KOPT-K1 (cell line): ENCODE measurements around the gene C14orf93.
"Not testable (repeated sequence)": the region's sequence is repeated elsewhere in the genome, so short reads cannot be mapped to it uniquely, and the experiment has no call there.

Source experiments
- H3K27ac ChIP-seq: fragments of 200-600 bp; sonication (generic); 2 replicates; pipeline ENCODE4 v1.5.1; 2016; ENCODE audit warnings: antibody characterized with exemption, mild to moderate bottlenecking, low read depth, low read length; ENCODE audit not compliant: poor library complexity, severe bottlenecking
- H3K36me3 ChIP-seq: fragments of 200-600 bp; sonication (generic); 2 replicates; pipeline ENCODE4 v1.5.1; 2017; ENCODE audit warnings: antibody characterized with exemption, mild to moderate bottlenecking, low read length, moderate library complexity; ENCODE audit not compliant: insufficient read depth
- H3K9me3 ChIP-seq: fragments of 200-600 bp; sonication (generic); 2 replicates; pipeline ENCODE4 v1.5.1; 2017; ENCODE audit warnings: antibody characterized with exemption, low read length, mild to moderate bottlenecking; ENCODE audit not compliant: insufficient read depth, poor library complexity, severe bottlenecking

The C14orf93 gene

DNA sequence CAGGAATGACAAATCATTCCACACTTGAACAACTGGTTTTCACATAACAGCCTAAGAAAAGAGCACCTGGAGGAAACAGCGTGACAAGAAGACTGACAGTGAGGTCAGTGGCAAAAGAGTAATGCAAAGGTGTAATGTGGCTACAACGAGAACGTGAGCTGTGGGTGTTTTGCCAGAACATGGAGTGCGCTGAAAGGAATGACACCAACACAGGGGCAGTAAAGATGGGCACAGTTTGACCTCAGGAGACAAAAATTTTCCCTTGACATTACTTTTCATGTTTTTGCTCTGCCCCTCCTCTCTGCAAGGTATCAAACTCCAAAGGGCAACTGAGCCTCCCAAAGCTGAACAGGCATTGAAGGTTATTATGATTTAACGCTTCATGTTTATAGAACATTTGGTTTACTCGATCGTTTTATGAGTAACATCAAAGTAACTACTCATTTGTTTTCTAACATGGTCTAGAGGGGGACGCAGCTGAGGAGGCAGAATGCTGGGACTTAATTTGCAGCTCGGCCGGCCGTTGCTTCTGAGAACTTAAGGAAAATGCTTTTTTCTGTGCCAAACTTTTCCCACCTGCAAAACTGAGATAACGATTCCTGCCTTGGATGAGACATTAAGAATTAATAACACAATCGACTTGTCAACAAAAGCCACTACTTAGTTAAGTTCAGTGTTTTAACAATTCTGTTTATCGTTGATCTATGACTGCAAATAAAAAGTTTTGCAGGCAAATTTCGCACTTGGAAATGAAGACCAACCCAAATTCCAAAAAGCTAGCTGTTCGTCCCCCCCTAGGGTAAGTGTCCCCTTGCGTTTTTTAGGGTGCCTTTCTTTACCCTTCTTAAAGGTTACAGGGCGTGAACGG, 54.0 kb downstream of the C14orf93 start:
- Histone ChIP-seq H3K36me3 (peaks cover 36% of the 10 kb centered on the region), H3K27ac (peak overlapping the region; percentile 92), H3K9me3 (no peaks in the 10 kb centered on the region)

DNA sequence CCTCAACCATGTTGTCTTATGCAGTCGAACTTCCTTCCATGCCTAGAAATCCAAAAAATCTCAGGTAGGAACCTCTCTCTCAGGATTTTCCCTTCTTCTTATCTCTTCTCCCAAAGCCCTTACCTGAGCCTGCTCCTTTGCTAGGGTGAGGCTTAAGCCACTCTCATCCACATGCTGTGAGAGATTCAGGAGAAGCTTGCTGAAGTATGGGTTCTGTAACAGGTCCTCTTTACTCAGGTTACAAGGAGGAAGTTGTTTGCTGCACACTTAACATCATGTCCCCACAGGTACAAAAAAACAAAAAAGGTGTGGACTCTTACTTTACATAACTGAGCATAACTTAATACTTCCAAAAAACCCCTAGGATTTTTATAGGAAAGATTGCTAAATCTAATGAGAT, 57.5 kb downstream of the C14orf93 start:
- no peaks in the 10 kb centered on the region for H3K9me3 ChIP-seq
- no peak overlapping the region for H3K27ac ChIP-seq
- peaks cover 71% of the 10 kb centered on the region for H3K36me3 ChIP-seq

DNA sequence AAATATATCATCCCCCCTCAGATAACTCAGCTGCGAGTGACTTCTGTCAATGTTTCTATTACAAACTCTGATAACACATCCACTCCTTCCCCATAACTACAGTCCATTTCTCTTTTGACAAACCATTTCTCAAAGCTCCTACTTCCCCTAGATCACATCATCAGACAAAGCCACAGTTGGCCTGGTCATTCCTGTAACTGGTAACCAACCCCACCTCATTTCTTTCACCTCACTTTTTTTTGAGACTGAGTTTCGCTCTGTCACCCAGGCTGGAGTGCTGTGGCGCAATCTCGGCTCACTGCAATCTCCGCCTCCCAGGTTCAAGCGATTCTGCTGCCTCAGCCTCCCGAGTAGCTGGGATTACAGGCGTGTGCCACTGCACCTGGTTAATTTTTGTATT, 58.1 kb downstream of the C14orf93 start:
- not testable (repeated sequence) for H3K9me3 ChIP-seq, H3K27ac ChIP-seq
- H3K36me3 ChIP-seq: peaks cover 77% of the 10 kb centered on the region

DNA sequence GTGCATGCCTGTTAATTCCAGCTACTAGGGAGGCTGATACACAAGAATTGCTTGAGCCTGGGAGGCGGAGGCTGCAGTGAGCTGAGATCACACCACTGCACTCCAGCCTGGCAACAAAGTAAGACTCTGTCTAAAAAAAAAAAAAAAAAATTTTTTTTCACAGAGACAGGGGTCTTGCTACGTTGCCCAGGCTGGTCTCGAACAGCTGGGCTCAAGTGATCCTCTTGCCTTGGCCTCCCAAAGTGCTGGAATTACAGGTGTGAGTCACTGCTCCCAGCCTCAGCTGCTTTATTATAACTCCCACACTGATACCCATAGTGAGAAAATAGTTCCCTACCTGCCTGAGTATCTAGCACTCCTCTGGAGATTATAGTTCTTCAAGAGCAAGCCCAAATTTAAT, 64.3 kb downstream of the C14orf93 start:
- H3K9me3 ChIP-seq: no peaks in the 10 kb centered on the region
- peaks cover 73% of the 10 kb centered on the region for H3K36me3 ChIP-seq
- H3K27ac ChIP-seq: no peak overlapping the region

DNA sequence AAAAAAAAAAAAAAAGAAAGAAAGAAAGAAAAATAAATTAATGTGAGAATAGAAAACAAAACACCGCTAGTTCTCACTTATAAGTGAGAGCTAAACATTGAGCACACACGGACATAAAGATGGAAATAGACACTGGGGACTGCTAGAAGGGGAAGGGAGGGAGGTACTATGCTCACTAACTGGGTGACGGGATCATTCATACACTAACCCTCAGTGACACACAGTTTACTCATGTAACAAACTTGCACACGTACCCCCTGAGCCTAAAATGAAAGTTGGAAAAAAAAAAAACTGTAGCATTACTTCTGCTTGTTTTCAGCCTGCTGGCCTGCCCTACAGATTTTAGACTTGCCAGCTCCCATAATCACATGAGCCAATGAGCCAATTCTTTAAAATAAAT, 70.3 kb downstream of the C14orf93 start:
- no peak overlapping the region for H3K27ac ChIP-seq
- no peaks in the 10 kb centered on the region for H3K9me3 ChIP-seq
- H3K36me3 ChIP-seq: peaks cover 15% of the 10 kb centered on the region; the same call in 1 of the 2 replicates
